A549 (cell line): ENCODE results near the gene RPS6KA4. TPM values are rescaled to one million over a fixed set of nuclear protein-coding genes. Genes with fewer than 3 reads are reported as not detected.

ENCODE experiments used
- ATAC-seq, 2 experiments: fragments of 200-7000 bp in 1 of 2; fragments of >200 bp in 1 of 2; cut with Nextera tagmentation in 1 of 2; cut with Tn5 transposase in 1 of 2; 3 replicates each; pipeline versions ENCODE4 v1.8.0 to v1.9.1; 2018 to 2020; ENCODE audit warnings: mild to moderate bottlenecking in 1 of 2, moderate library complexity in 1 of 2
- CTCF ChIA-PET: fragments of 300-600 bp; sonication (Branson Sonifier 250); formaldehyde crosslinking; extraction: SDS; loops from one replicate; lab custom pipeline; 2021; ENCODE audit warnings: antibody characterized with exemption, inconsistent platforms; lab: Yijun Ruan, JAX
- POLR2A ChIA-PET: fragments of 350-600 bp; formaldehyde crosslinking; extraction: SDS; loops from one replicate; lab custom pipeline; 2021; ENCODE audit warnings: antibody characterized with exemption, inconsistent platforms; lab: Yijun Ruan, JAX
- DNase-seq, 2 experiments: peaks; one replicate each; pipeline versions ENCODE4 v3.0.0 to v3.0.0-alpha.2; 2011 to 2016; ENCODE audit warnings: low read depth in 1 of 2, low spot score in 1 of 2
- FAIRE-seq: peaks from 2 replicates; lab custom pipeline; 2011; peaks lifted over from hg19 to GRCh38; lab: Jason Lieb, UNC
- H3K27ac ChIP-seq, 2 experiments: fragments of >200 bp; sonication (Bioruptor Twin); formaldehyde crosslinking; 3 replicates each; pipeline ENCODE4 v1.5.1; 2016 to 2017
- H3K4me1 ChIP-seq: fragments of >200 bp; sonication (Bioruptor Twin); formaldehyde crosslinking; 3 replicates; pipeline ENCODE4 v1.6.1; 2016
- H3K4me2 ChIP-seq: fragments of >200 bp; sonication (Bioruptor Twin); formaldehyde crosslinking; 3 replicates; pipeline ENCODE4 v1.6.1; 2016
- H3K4me3 ChIP-seq: fragments of >200 bp; sonication (Bioruptor Twin); formaldehyde crosslinking; 3 replicates; pipeline ENCODE4 v1.5.1; 2016
- H3K9me3 ChIP-seq: fragments of >200 bp; sonication (Bioruptor Twin); formaldehyde crosslinking; 3 replicates; pipeline ENCODE4 v1.6.1; 2016
- ATOH8 ChIP-seq: fragments of 250-450 bp; sonication (Bioruptor Pico); IDR thresholded peaks from 2 replicates; pipeline ENCODE4 v1.5.0; 2020; ENCODE audit warnings: low read depth, mild to moderate bottlenecking, moderate library complexity
- BHLHE40 ChIP-seq: IDR thresholded peaks from 2 replicates; pipeline ENCODE4 v1.6.1; 2012; ENCODE audit warnings: low read depth, low read length, inconsistent platforms
- CHD4 ChIP-seq: fragments of 200-600 bp; sonication (generic); IDR thresholded peaks from 2 replicates; pipeline ENCODE4 v1.6.1; 2016; ENCODE audit warnings: antibody characterized with exemption, mild to moderate bottlenecking, borderline replicate concordance
- CTCF ChIP-seq: fragments of >200 bp; sonication (Bioruptor Twin); formaldehyde crosslinking; IDR thresholded peaks from 3 replicates; pipeline ENCODE4 v1.5.1; 2016
- EHF ChIP-seq: fragments of 250-450 bp; sonication (Bioruptor Pico); IDR thresholded peaks from 2 replicates; pipeline ENCODE4 v1.5.0; 2020; ENCODE audit warnings: mild to moderate bottlenecking
- ELK1 ChIP-seq: fragments of 150-350 bp; IDR thresholded peaks from 2 replicates; pipeline ENCODE4 v1.6.1; 2014; ENCODE audit warnings: low read depth, mild to moderate bottlenecking, low read length
- FOSB ChIP-seq: fragments of 250-450 bp; sonication (Bioruptor Pico); IDR thresholded peaks from 2 replicates; pipeline ENCODE4 v1.5.0; 2020; ENCODE audit warnings: mild to moderate bottlenecking, moderate library complexity
- FOSL2 ChIP-seq, 2 experiments: fragments of 450-650 bp in 1 of 2; fragments of >200 bp in 1 of 2; sonication (Bioruptor Twin) in 1 of 2; formaldehyde crosslinking; IDR thresholded peaks; 2 replicates each; pipeline versions ENCODE4 v1.5.0 to v1.6.1; 2016 to 2020; ENCODE audit warnings: mild to moderate bottlenecking in 1 of 2, moderate library complexity in 1 of 2
- FOXS1 ChIP-seq: fragments of 250-450 bp; sonication (Bioruptor Pico); IDR thresholded peaks from 2 replicates; pipeline ENCODE4 v1.5.0; 2020; ENCODE audit warnings: mild to moderate bottlenecking, moderate library complexity
- HDAC2 ChIP-seq: fragments of 200-600 bp; sonication (generic); IDR thresholded peaks from 2 replicates; pipeline ENCODE4 v1.6.1; 2016
- HEYL ChIP-seq: fragments of 250-450 bp; sonication (Bioruptor Pico); IDR thresholded peaks from 2 replicates; pipeline ENCODE4 v1.8.0; 2021; ENCODE audit warnings: mild to moderate bottlenecking, moderate library complexity
- HMGXB4 ChIP-seq: fragments of 250-450 bp; sonication (Bioruptor Pico); IDR thresholded peaks from 2 replicates; pipeline ENCODE4 v1.5.0; 2021; ENCODE audit warnings: mild to moderate bottlenecking, moderate library complexity, borderline replicate concordance
- KDM5A ChIP-seq: fragments of 200-600 bp; sonication (generic); IDR thresholded peaks from 2 replicates; pipeline ENCODE4 v1.6.1; 2016; ENCODE audit warnings: antibody characterized with exemption, mild to moderate bottlenecking
- MAX ChIP-seq: IDR thresholded peaks from 2 replicates; pipeline ENCODE4 v1.6.1; 2012
- MAZ ChIP-seq: fragments of 150-350 bp; IDR thresholded peaks from 2 replicates; pipeline ENCODE4 v1.6.1; 2014; ENCODE audit warnings: antibody characterized with exemption, low read depth, low read length, borderline replicate concordance
- NPAS2 ChIP-seq: fragments of 250-450 bp; sonication (Bioruptor Pico); IDR thresholded peaks from 2 replicates; pipeline ENCODE4 v1.8.0; 2022; ENCODE audit warnings: mild to moderate bottlenecking, moderate library complexity, borderline replicate concordance
- NR3C1 ChIP-seq: fragments of >200 bp; sonication (Bioruptor Twin); formaldehyde crosslinking; IDR thresholded peaks from 3 replicates; pipeline ENCODE4 v1.6.1; 2017
- RAD21 ChIP-seq, 2 experiments: fragments of >200 bp in 1 of 2; sonication (Bioruptor Twin) in 1 of 2; formaldehyde crosslinking in 1 of 2; IDR thresholded peaks in 1 of 2; conservative IDR thresholded peaks in 1 of 2; 2 replicates in 1 of 2; 3 replicates in 1 of 2; pipeline ENCODE4 v1.6.1; 2012 to 2018; ENCODE audit warnings: inconsistent platforms in 1 of 2
- RARB ChIP-seq: fragments of 250-450 bp; sonication (Bioruptor Pico); IDR thresholded peaks from 2 replicates; pipeline ENCODE4 v1.8.0; 2021; ENCODE audit warnings: mild to moderate bottlenecking, moderate library complexity
- SMC3 ChIP-seq: fragments of >200 bp; sonication (Bioruptor Twin); formaldehyde crosslinking; IDR thresholded peaks from 3 replicates; pipeline ENCODE4 v1.6.1; 2018; ENCODE audit warnings: inconsistent platforms
- TFCP2L1 ChIP-seq: fragments of 250-450 bp; sonication (Bioruptor Pico); IDR thresholded peaks from 2 replicates; pipeline ENCODE4 v1.5.0; 2021; ENCODE audit warnings: mild to moderate bottlenecking
- TP53 ChIP-seq: fragments of 250-450 bp; sonication (Bioruptor Pico); IDR thresholded peaks from 2 replicates; pipeline ENCODE4 v1.5.0; 2021; ENCODE audit warnings: mild to moderate bottlenecking, moderate library complexity
- ZC3H11A ChIP-seq: fragments of 450-650 bp; IDR thresholded peaks from 2 replicates; pipeline ENCODE4 v1.6.1; 2014; ENCODE audit warnings: antibody characterized with exemption, mild to moderate bottlenecking
- WGBS: methylation state at CpG from one replicate; pipeline ENCODE4 v1.1.6; 2017; ENCODE audit errors: missing lambda C conversion rate; 5-methylcytosine and 5-hydroxymethylcytosine counted together
- polyA plus RNA-seq, 4 experiments: library from polyadenylated mRNA; depleted of rRNA in 3 of 4; stranded (reverse); fragments of >200 nt; fragmentation: RNase III in 1 of 4; extraction: RNeasy Plus Mini Kit Qiagen cat#74134 plus additional on column Dnase treatment in 1 of 4; gene quantifications; 2 replicates in 3 of 4; 3 replicates in 1 of 4; pipeline ENCODE4 v1.2.3, GENCODE V29; 2011 to 2017

RPS6KA4 gene
- polyA plus RNA-seq, 2 of the 4 experiments (the other 2 are of a cell fraction), result 21.4 to 35.9 TPM

GRCh38 chr11:64343767-64344559 lies 15.0 kb upstream of the RPS6KA4 start:
- POLR2A ChIA-PET, result no interaction called here
- 76% methylated on average over 16 of the region's 18 CpGs for WGBS
- Histone ChIP-seq H3K27ac (peak overlapping the region; percentile 2 to 93; a peak in 4 of 6 replicates), H3K9me3 (no peaks in the 10 kb centered on the region), H3K4me1 (peaks cover 22% of the 10 kb centered on the region), H3K4me3 (no peak overlapping the region), H3K4me2 (no peak overlapping the region)
- DNase-seq, result peak; percentile 26 to 52
- CTCF ChIA-PET, result interaction anchor here (0.8 to 33.9 kb wide), 9 partner anchors 9 to 105 kb away, joined by 3 to 996 read pairs (median 5); partner anchors contain the start of genes CATSPERZ, ESRRA, PRDX5 and TRMT112
- peak; percentile 68 to 70 for TF ChIP-seq RAD21 (conservative IDR thresholded peaks at IDR 0.05 in 1 of 2, IDR thresholded peaks at IDR 0.05 in 1 of 2)
- TF ChIP-seq FOXS1 (CRISPR knock-in tag), result no peak
- TF ChIP-seq KDM5A, result no peak
- TF ChIP-seq CTCF, result peak; percentile 36; the same call in 2 of the 3 replicates
- no peak for TF ChIP-seq RARB (CRISPR knock-in tag)
- TF ChIP-seq BHLHE40, result no peak
- TF ChIP-seq NR3C1, result no peak
- TF ChIP-seq ELK1, result no peak
- TF ChIP-seq MAZ, result no peak
- TF ChIP-seq TP53 (CRISPR knock-in tag), result no peak
- no peak for TF ChIP-seq HEYL
- TF ChIP-seq SMC3, result peak; percentile 48
- TF ChIP-seq MAX, result no peak
- TF ChIP-seq TFCP2L1 (CRISPR knock-in tag), result no peak
- no peak for TF ChIP-seq EHF (CRISPR knock-in tag)
- TF ChIP-seq NPAS2 (CRISPR knock-in tag), result no peak
- no peak for TF ChIP-seq ZC3H11A
- no peak for TF ChIP-seq FOSB (CRISPR knock-in tag)
- ATAC-seq, result peak in 1 of 2 experiments; percentile 42; a peak in 3 of 6 replicates
- no peak for FAIRE-seq

- no peaks in the 10 kb centered on the region for H3K9me3 ChIP-seq
- H3K4me2 ChIP-seq, result no peak overlapping the region
- TF ChIP-seq BHLHE40 (no peak), HDAC2 (no peak), FOSL2 (IDR thresholded peaks at IDR 0.05) (no peak), FOSL2 (CRISPR knock-in tag; IDR thresholded peaks at IDR 0.05) (no peak), ATOH8 (CRISPR knock-in tag) (no peak), CHD4 (no peak), HMGXB4 (CRISPR knock-in tag) (no peak)
- ATAC-seq, result no peak
- no peak overlapping the region for H3K4me3 ChIP-seq
- H3K27ac ChIP-seq, result 0 out of 6 replicates have a peak overlapping the region, but pooled peaks of 1 of the 2 experiments have one; percentile 4
- ChIA-PET CTCF (interaction anchor here (1.0 to 33.9 kb wide), 7 partner anchors 9 to 140 kb away, joined by 3 to 996 read pairs (median 7); partner anchors contain the start of genes CATSPERZ, ESRRA, PRDX5 and TRMT112), POLR2A (interaction anchor here (0.8 kb wide), 1 partner anchor 27 kb away, joined by 3 read pairs; the partner anchor contains the start of gene PRDX5)
- H3K4me1 ChIP-seq, result peaks cover 22% of the 10 kb centered on the region
- FAIRE-seq, result no peak
- 93% methylated on average over 28 of the region's 28 CpGs for WGBS
- no peak for DNase-seq
Measured at GRCh38 chr11:64344787-64345186, 14.2 kb upstream of the RPS6KA4 start.
